GM12865 (cell line): ENCODE data around the gene TNFRSF11A.

Experiments used
- DNase-seq: peaks from one replicate; pipeline ENCODE4 v3.0.0; 2010; ENCODE audit warnings: low read depth
- H3K4me3 ChIP-seq: 2 replicates; pipeline ENCODE4 v1.5.1; 2011; ENCODE audit warnings: mild to moderate bottlenecking, low read depth, low read length, control low read depth
- CTCF ChIP-seq: IDR thresholded peaks from 2 replicates; pipeline ENCODE4 v1.5.1; 2011; ENCODE audit warnings: low read length, control low read depth, low read depth, inconsistent platforms; ENCODE audit not compliant: insufficient read depth; ENCODE audit errors: missing control alignments

Gene TNFRSF11A

GRCh38 chr18:62324917-62325805, at the start of gene TNFRSF11A:
Gene TNFRSF11A (plus strand): TSS chr18:62325310. CDS start chr18:62325353, 43 bp downstream.
- peak; percentile 66 for DNase-seq
- peak within 1 kb of the TSS; percentile 51 for H3K4me3 ChIP-seq
- TF ChIP-seq CTCF: peak; percentile 61

- H3K4me3 ChIP-seq: no peak overlapping the region
- no peak for TF ChIP-seq CTCF
- peak; percentile 16 for DNase-seq
Measured at GRCh38 chr18:62277045-62277444, 48.1 kb upstream of the TNFRSF11A start.

- no peak for DNase-seq
- no peak for TF ChIP-seq CTCF
- no peak overlapping the region for H3K4me3 ChIP-seq
Measured at GRCh38 chr18:62279561-62279960, 45.5 kb upstream of the TNFRSF11A start.

- H3K4me3 ChIP-seq: no peak overlapping the region
- no peak for TF ChIP-seq CTCF
- no peak for DNase-seq
Measured at GRCh38 chr18:62280058-62280457, 45.1 kb upstream of the TNFRSF11A start.

- no peak for TF ChIP-seq CTCF
- no peak overlapping the region for H3K4me3 ChIP-seq
- DNase-seq: no peak
Measured at GRCh38 chr18:62280786-62281185, 44.3 kb upstream of the TNFRSF11A start.

- no peak for DNase-seq
- no peak overlapping the region for H3K4me3 ChIP-seq
- TF ChIP-seq CTCF: no peak
Measured at GRCh38 chr18:62281684-62282083, 43.4 kb upstream of the TNFRSF11A start.
